Measurements from ENCODE around the gene NEURL1.

DNA sequence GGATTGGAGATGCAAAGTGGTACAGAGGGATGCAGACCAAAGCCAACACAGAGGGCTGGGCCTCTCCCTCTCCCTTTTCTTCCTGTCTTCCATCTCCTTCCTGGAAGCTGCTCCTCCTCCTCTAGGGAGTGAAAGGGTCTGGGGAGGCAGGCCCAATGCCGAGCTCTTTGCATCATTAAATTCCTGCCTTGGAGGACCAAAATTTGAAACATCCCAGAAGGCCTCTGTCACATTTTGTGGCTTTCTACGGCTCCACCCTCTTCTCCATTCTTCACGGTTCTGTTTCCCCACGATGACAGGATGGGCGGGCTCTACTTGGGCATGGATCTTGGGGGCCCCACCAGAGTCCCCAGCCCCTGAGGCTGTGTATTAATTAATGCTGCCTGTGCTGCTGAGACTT is 76.4 kb downstream of the NEURL1 start:
- TF ChIP-seq, protein P1, sequence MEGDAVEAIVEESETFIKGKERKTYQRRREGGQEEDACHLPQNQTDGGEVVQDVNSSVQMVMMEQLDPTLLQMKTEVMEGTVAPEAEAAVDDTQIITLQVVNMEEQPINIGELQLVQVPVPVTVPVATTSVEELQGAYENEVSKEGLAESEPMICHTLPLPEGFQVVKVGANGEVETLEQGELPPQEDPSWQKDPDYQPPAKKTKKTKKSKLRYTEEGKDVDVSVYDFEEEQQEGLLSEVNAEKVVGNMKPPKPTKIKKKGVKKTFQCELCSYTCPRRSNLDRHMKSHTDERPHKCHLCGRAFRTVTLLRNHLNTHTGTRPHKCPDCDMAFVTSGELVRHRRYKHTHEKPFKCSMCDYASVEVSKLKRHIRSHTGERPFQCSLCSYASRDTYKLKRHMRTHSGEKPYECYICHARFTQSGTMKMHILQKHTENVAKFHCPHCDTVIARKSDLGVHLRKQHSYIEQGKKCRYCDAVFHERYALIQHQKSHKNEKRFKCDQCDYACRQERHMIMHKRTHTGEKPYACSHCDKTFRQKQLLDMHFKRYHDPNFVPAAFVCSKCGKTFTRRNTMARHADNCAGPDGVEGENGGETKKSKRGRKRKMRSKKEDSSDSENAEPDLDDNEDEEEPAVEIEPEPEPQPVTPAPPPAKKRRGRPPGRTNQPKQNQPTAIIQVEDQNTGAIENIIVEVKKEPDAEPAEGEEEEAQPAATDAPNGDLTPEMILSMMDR (conservative IDR thresholded peaks at IDR 0.05; ENCODE audit: low read length): no peak
- TF ChIP-seq EZH2phosphoT487 (IDR thresholded peaks at IDR 0.05; ENCODE audit: borderline replicate concordance, low read depth, low read length): no peak
